PFSK-1 (cell line): ENCODE measurements around the gene ABLIM2.

Experiments
- FOXP2 ChIP-seq: optimal IDR thresholded peaks from 2 replicates; pipeline ENCODE3; 2011; ENCODE audit warnings: borderline replicate concordance, control low read depth, inconsistent platforms; ENCODE audit not compliant: insufficient read depth; ENCODE audit errors: extremely low read length, extremely low read depth
- POLR2AphosphoS5 ChIP-seq: IDR thresholded peaks from 2 replicates; pipeline ENCODE4 v1.6.1; 2012; ENCODE audit warnings: low read depth, mild to moderate bottlenecking, control low read depth, low read length, moderate library complexity
- SIN3A ChIP-seq: IDR thresholded peaks from 2 replicates; pipeline ENCODE4 v1.6.1; 2012; ENCODE audit warnings: mild to moderate bottlenecking, low read length, moderate library complexity, borderline replicate concordance; ENCODE audit not compliant: insufficient read depth
- TAF1 ChIP-seq: IDR thresholded peaks from 2 replicates; pipeline ENCODE4 v1.6.1; 2012; ENCODE audit warnings: low read length, control low read depth, borderline replicate concordance; ENCODE audit not compliant: insufficient read depth
- TF ChIP-seq, protein P1 (sequence below), 2 experiments: IDR thresholded peaks; 2 replicates each; pipeline versions ENCODE4 v1.6.1 to v1.8.0; 2011 to 2012; ENCODE audit warnings: low read depth in 2 of 2, low read length in 2 of 2, control low read depth in 1 of 2, inconsistent platforms in 1 of 2, mild to moderate bottlenecking in 1 of 2, moderate library complexity in 1 of 2; ENCODE audit not compliant: insufficient read depth in 1 of 2

The ABLIM2 gene

GRCh38 chr4:8127051-8127826 is 31.4 kb downstream of the ABLIM2 start:
- TF ChIP-seq POLR2AphosphoS5 (no peak), SIN3A (no peak), FOXP2 (no peak), TAF1 (no peak)
- TF ChIP-seq, protein P1, sequence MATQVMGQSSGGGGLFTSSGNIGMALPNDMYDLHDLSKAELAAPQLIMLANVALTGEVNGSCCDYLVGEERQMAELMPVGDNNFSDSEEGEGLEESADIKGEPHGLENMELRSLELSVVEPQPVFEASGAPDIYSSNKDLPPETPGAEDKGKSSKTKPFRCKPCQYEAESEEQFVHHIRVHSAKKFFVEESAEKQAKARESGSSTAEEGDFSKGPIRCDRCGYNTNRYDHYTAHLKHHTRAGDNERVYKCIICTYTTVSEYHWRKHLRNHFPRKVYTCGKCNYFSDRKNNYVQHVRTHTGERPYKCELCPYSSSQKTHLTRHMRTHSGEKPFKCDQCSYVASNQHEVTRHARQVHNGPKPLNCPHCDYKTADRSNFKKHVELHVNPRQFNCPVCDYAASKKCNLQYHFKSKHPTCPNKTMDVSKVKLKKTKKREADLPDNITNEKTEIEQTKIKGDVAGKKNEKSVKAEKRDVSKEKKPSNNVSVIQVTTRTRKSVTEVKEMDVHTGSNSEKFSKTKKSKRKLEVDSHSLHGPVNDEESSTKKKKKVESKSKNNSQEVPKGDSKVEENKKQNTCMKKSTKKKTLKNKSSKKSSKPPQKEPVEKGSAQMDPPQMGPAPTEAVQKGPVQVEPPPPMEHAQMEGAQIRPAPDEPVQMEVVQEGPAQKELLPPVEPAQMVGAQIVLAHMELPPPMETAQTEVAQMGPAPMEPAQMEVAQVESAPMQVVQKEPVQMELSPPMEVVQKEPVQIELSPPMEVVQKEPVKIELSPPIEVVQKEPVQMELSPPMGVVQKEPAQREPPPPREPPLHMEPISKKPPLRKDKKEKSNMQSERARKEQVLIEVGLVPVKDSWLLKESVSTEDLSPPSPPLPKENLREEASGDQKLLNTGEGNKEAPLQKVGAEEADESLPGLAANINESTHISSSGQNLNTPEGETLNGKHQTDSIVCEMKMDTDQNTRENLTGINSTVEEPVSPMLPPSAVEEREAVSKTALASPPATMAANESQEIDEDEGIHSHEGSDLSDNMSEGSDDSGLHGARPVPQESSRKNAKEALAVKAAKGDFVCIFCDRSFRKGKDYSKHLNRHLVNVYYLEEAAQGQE (IDR thresholded peaks at IDR 0.05; ENCODE audit: insufficient read depth in 1 of 2, low read depth in 2 of 2, low read length in 2 of 2): no peak

- TF ChIP-seq TAF1: no peak
- no peak for TF ChIP-seq FOXP2
- TF ChIP-seq POLR2AphosphoS5: no peak
- TF ChIP-seq, protein P1 (IDR thresholded peaks at IDR 0.05; ENCODE audit: insufficient read depth in 1 of 2, low read depth in 2 of 2, low read length in 2 of 2): no peak
Observed at GRCh38 chr4:8126523-8126922, 32.1 kb downstream of the ABLIM2 start.

DNA sequence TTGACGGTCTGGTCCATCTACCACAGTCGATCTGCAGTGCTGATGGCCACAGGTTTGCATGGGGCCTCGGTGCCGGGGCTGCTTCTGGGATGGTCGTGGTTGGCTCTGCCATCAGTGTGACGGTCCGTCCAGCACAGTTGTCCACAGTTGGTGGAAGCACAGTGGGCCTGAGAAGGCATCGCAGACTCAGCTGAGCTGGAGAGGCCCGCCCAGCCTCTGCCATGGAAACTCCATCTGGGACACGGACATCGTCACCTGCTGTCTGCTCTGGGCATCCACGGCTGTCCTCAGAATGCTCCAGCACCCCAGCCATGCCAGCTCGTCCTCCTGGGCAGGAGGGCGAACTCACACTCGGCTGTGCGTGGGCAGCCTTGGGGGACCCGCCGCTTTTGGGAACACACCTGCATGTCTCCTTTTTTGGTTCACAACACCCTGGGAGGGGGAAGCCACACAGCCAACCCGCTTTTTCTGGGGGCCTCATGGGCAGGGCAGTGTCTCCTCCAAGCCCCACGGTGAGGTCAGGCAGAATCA is 33.0 kb downstream of the ABLIM2 start:
- TF ChIP-seq, protein P1 (IDR thresholded peaks at IDR 0.05; ENCODE audit: insufficient read depth in 1 of 2, low read depth in 2 of 2, low read length in 2 of 2): no peak
- TF ChIP-seq POLR2AphosphoS5 (no peak), SIN3A (no peak), FOXP2 (no peak), TAF1 (no peak)

- TF ChIP-seq TAF1 (no peak), FOXP2 (no peak), SIN3A (no peak), POLR2AphosphoS5 (no peak)
- TF ChIP-seq, protein P1 (IDR thresholded peaks at IDR 0.05; ENCODE audit: insufficient read depth in 1 of 2, low read depth in 2 of 2, low read length in 2 of 2): no peak
Observed at GRCh38 chr4:8123870-8124269, 34.7 kb downstream of the ABLIM2 start.

DNA sequence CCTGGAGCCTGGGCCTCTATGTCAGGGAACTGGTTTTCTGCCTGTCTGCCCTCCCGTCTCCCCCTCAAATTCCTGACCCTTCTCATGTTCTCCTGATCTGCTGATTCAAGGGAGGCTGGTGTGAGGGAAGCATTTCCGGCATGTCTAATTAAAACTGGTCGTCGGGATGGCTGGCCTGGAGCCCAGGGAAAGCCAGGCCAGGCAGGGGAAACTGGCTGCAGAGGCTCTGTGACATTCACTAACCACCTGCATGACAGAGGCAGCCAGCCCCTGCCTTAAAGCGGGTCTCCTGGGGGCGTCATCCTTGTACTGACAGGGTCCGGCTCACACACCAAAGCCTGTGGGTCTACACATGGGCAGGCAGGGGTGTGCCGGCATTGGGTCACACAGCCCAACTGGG is 35.2 kb downstream of the ABLIM2 start:
- TF ChIP-seq, protein P1 (IDR thresholded peaks at IDR 0.05; ENCODE audit: insufficient read depth in 1 of 2, low read depth in 2 of 2, low read length in 2 of 2): peak in 1 of 2 experiments; percentile 36; a peak in 1 of 4 replicates
- TF ChIP-seq FOXP2 (no peak), SIN3A (no peak), TAF1 (no peak)
